Neural cell (in vitro differentiated cells): ENCODE results near the gene FGD3. TPM values are rescaled to one million over a fixed set of nuclear protein-coding genes. Genes with fewer than 3 reads are reported as not detected.

ENCODE experiments used
- H2AFZ ChIP-seq: fragments of 200-600, 300-800 bp; sonication (generic), shearing (Covaris generic); 2 replicates; pipeline ENCODE4 v1.6.0; 2014; ENCODE audit warnings: low read depth, mild to moderate bottlenecking, antibody characterized with exemption, low read length, moderate library complexity
- H3F3A ChIP-seq: fragments of 200-600 bp; shearing (Covaris generic); 2 replicates; pipeline ENCODE4 v1.6.1; 2016; ENCODE audit warnings: mild to moderate bottlenecking, moderate library complexity, mixed read lengths, antibody characterized with exemption, low read length; ENCODE audit not compliant: insufficient read depth, poor library complexity, severe bottlenecking
- H3K27ac ChIP-seq: fragments of 200-600, 300-800 bp; sonication (generic), shearing (Covaris generic); 2 replicates; pipeline ENCODE4 v1.5.1; 2014; ENCODE audit warnings: mild to moderate bottlenecking, low read length, moderate library complexity
- H3K27me3 ChIP-seq: fragments of 300-800, 200-600 bp; sonication (generic), shearing (Covaris generic); 2 replicates; pipeline ENCODE4 v1.6.0; 2014; ENCODE audit warnings: mild to moderate bottlenecking, low read depth, low read length, moderate library complexity; ENCODE audit not compliant: insufficient read depth
- H3K36me3 ChIP-seq: fragments of 300-800, 200-600 bp; sonication (generic), shearing (Covaris generic); 2 replicates; pipeline ENCODE4 v1.5.1; 2014; ENCODE audit warnings: mild to moderate bottlenecking, antibody characterized with exemption, low read length, moderate library complexity; ENCODE audit not compliant: insufficient read depth
- H3K4me2 ChIP-seq: fragments of 300-800, 200-600 bp; sonication (generic), shearing (Covaris generic); 2 replicates; pipeline ENCODE4 v1.6.0; 2014; ENCODE audit warnings: mild to moderate bottlenecking, low read length
- H3K4me3 ChIP-seq: fragments of 300-800, 200-600 bp; sonication (generic), shearing (Covaris generic); 2 replicates; pipeline ENCODE4 v1.5.1; 2014; ENCODE audit warnings: mild to moderate bottlenecking, low read length, moderate library complexity
- H3K79me2 ChIP-seq: fragments of 200-600 bp; shearing (Covaris generic); replicated peaks from 2 replicates; pipeline ENCODE4 v1.6.0; 2014; ENCODE audit warnings: mild to moderate bottlenecking, low read length, moderate library complexity; ENCODE audit not compliant: insufficient read depth
- H3K9ac ChIP-seq: fragments of 300-800, 200-600 bp; sonication (generic), shearing (Covaris generic); 2 replicates; pipeline ENCODE4 v1.6.1; 2016; ENCODE audit warnings: mild to moderate bottlenecking, low read length, mixed read lengths
- H3K9me2 ChIP-seq: fragments of 200-600 bp; shearing (Covaris generic); 2 replicates; pipeline ENCODE4 v1.6.1; 2016; ENCODE audit warnings: mild to moderate bottlenecking, low read length, mixed read lengths; ENCODE audit not compliant: insufficient read depth
- H3K9me3 ChIP-seq: fragments of 200-600, 300-800 bp; sonication (generic), shearing (Covaris generic); 2 replicates; pipeline ENCODE4 v1.6.1; 2016; ENCODE audit warnings: mild to moderate bottlenecking, mixed run types, low read length, moderate library complexity, mixed read lengths
- H4K20me1 ChIP-seq: fragments of 200-600 bp; shearing (Covaris generic); 2 replicates; pipeline ENCODE4 v1.6.1; 2016; ENCODE audit warnings: mild to moderate bottlenecking, mixed run types; ENCODE audit not compliant: insufficient read depth
- EP300 ChIP-seq: fragments of 450-650 bp; conservative IDR thresholded peaks from 2 replicates; pipeline ENCODE4 v1.6.1; 2014; ENCODE audit warnings: antibody characterized with exemption, mild to moderate bottlenecking, moderate library complexity; ENCODE audit not compliant: poor library complexity, severe bottlenecking
- EZH2 ChIP-seq: fragments of 200-600, 300-800 bp; shearing (Covaris generic), sonication (generic); IDR thresholded peaks from 2 replicates; pipeline ENCODE4 v1.6.1; 2014; ENCODE audit warnings: antibody characterized with exemption, low read length, borderline replicate concordance, mild to moderate bottlenecking; ENCODE audit not compliant: insufficient read depth, poor library complexity, severe bottlenecking
- POLR2AphosphoS5 ChIP-seq: IDR thresholded peaks from 2 replicates; pipeline ENCODE4 v1.6.1; 2012
- RAD21 ChIP-seq: fragments of 450-650 bp; conservative IDR thresholded peaks from 2 replicates; pipeline ENCODE4 v1.6.1; 2014; ENCODE audit warnings: antibody characterized with exemption, mild to moderate bottlenecking, moderate library complexity
- SMC3 ChIP-seq: fragments of 450-650 bp; conservative IDR thresholded peaks from 2 replicates; pipeline ENCODE4 v1.6.1; 2014; ENCODE audit warnings: antibody characterized with exemption, mild to moderate bottlenecking, moderate library complexity; ENCODE audit not compliant: poor library complexity
- TAF1 ChIP-seq: IDR thresholded peaks from 2 replicates; pipeline ENCODE4 v1.6.1; 2012; ENCODE audit warnings: low read depth
- polyA plus RNA-seq: library from polyadenylated mRNA; depleted of rRNA; stranded (reverse); fragments of >200 nt; gene quantifications from 2 replicates; pipeline ENCODE4 v1.2.3, GENCODE V29; 2014
- TF ChIP-seq, protein P1 (sequence below): IDR thresholded peaks from 2 replicates; pipeline ENCODE4 v1.6.1; 2012; ENCODE audit warnings: borderline replicate concordance
- TF ChIP-seq, protein P2 (sequence below): fragments of 450-650 bp; IDR thresholded peaks from 2 replicates; pipeline ENCODE4 v1.5.1; 2014; ENCODE audit warnings: antibody characterized with exemption, mild to moderate bottlenecking, moderate library complexity; ENCODE audit not compliant: poor library complexity, severe bottlenecking

FGD3 gene
- polyA plus RNA-seq, 1 donor from 2014 or later, result 8.3 TPM

DNA sequence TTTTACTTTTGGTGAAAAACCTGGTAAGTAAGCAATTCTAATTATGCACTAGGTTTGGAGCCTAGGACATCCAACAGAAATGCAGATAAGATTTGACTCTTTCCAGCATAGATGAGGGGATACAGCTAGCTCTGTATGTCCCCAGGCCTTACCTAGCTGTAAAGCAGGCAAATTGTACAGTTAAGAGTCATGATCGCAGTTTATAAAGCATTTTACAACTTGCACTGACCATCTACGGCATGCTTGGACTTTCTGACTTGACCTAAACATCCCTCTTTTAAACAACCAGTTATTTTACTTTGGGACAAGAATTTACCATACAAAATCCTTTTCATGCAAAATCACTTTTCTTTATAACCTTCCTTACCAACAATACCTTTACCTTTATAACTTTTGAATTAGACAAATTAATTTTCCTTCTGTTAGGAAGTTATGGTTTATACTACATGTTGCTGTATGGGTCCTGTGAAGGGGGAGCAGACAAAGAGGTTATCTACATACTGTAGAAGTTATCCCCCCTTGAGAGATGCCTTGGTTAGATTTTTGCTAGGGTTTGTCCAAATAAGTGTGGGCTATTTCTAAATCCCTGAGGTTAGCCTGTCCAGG is 36.8 kb downstream of the FGD3 start:
- H2AFZ ChIP-seq, result no peak overlapping the region
- no peak overlapping the region for H3K27ac ChIP-seq
- no peaks in the 10 kb centered on the region for H4K20me1 ChIP-seq
- H3K36me3 ChIP-seq, result no peaks in the 10 kb centered on the region
- peaks cover 4% of the 10 kb centered on the region for H3K9me3 ChIP-seq
- TF ChIP-seq RAD21 (no peak), EZH2 (no peak), SMC3 (no peak), TAF1 (no peak), POLR2AphosphoS5 (no peak), EP300 (no peak)
- TF ChIP-seq, protein P1, sequence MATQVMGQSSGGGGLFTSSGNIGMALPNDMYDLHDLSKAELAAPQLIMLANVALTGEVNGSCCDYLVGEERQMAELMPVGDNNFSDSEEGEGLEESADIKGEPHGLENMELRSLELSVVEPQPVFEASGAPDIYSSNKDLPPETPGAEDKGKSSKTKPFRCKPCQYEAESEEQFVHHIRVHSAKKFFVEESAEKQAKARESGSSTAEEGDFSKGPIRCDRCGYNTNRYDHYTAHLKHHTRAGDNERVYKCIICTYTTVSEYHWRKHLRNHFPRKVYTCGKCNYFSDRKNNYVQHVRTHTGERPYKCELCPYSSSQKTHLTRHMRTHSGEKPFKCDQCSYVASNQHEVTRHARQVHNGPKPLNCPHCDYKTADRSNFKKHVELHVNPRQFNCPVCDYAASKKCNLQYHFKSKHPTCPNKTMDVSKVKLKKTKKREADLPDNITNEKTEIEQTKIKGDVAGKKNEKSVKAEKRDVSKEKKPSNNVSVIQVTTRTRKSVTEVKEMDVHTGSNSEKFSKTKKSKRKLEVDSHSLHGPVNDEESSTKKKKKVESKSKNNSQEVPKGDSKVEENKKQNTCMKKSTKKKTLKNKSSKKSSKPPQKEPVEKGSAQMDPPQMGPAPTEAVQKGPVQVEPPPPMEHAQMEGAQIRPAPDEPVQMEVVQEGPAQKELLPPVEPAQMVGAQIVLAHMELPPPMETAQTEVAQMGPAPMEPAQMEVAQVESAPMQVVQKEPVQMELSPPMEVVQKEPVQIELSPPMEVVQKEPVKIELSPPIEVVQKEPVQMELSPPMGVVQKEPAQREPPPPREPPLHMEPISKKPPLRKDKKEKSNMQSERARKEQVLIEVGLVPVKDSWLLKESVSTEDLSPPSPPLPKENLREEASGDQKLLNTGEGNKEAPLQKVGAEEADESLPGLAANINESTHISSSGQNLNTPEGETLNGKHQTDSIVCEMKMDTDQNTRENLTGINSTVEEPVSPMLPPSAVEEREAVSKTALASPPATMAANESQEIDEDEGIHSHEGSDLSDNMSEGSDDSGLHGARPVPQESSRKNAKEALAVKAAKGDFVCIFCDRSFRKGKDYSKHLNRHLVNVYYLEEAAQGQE, result no peak
- TF ChIP-seq, protein P2, sequence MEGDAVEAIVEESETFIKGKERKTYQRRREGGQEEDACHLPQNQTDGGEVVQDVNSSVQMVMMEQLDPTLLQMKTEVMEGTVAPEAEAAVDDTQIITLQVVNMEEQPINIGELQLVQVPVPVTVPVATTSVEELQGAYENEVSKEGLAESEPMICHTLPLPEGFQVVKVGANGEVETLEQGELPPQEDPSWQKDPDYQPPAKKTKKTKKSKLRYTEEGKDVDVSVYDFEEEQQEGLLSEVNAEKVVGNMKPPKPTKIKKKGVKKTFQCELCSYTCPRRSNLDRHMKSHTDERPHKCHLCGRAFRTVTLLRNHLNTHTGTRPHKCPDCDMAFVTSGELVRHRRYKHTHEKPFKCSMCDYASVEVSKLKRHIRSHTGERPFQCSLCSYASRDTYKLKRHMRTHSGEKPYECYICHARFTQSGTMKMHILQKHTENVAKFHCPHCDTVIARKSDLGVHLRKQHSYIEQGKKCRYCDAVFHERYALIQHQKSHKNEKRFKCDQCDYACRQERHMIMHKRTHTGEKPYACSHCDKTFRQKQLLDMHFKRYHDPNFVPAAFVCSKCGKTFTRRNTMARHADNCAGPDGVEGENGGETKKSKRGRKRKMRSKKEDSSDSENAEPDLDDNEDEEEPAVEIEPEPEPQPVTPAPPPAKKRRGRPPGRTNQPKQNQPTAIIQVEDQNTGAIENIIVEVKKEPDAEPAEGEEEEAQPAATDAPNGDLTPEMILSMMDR, result no peak
- H3K9ac ChIP-seq, result no peak overlapping the region
- no peaks in the 10 kb centered on the region for H3K79me2 ChIP-seq
- no peaks in the 10 kb centered on the region for H3K9me2 ChIP-seq
- no peaks in the 10 kb centered on the region for H3K27me3 ChIP-seq
- H3K4me3 ChIP-seq, result no peak overlapping the region
- no peak overlapping the region for H3K4me2 ChIP-seq
- no peaks in the 10 kb centered on the region for H3F3A ChIP-seq

DNA sequence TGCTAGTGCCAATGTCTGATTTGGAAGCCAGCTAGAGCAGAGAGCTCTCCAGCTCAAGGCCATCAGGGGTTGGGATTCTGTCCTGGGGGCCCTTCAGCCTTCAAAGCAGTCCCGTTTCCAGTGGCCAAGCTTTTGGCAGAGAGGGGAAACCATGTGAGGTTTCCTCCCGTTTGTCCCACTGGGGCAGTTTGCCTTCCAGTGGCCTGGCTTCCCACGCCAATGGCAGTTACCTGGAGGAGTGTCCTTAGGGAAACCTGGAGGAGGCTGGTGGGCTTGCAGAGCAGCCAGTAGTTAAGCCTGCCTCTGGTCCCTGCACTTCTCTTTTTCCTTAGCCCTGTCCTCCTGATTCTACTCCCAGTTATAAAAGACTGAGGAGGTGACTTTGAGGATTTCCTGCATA is 37.7 kb downstream of the FGD3 start:
- Histone ChIP-seq H3K4me2 (no peak overlapping the region), H2AFZ (no peak overlapping the region), H3K9me2 (no peaks in the 10 kb centered on the region), H3K79me2 (no peaks in the 10 kb centered on the region), H4K20me1 (no peaks in the 10 kb centered on the region), H3K4me3 (no peak overlapping the region), H3K27me3 (no peaks in the 10 kb centered on the region), H3F3A (no peaks in the 10 kb centered on the region), H3K9ac (no peak overlapping the region), H3K9me3 (peaks cover 4% of the 10 kb centered on the region), H3K36me3 (no peaks in the 10 kb centered on the region), H3K27ac (no peak overlapping the region)
- TF ChIP-seq RAD21 (no peak), EP300 (no peak)
- TF ChIP-seq, protein P1, result no peak
